ENCODE measurements around the gene JAGN1. TPM values are rescaled to one million over a fixed set of nuclear protein-coding genes. Genes with fewer than 3 reads are reported as not detected.

JAGN1 gene
- total and polyA plus RNA-seq, 2 of the 8 experiments (the other 6 are each of a cell fraction or from before 2014, with no cell fraction given) = 26.9 to 51.6 TPM

- no peak for TF ChIP-seq ATF2 (IDR thresholded peaks at IDR 0.05; ENCODE audit: low read length)
- no peak for TF ChIP-seq POU5F1 (IDR thresholded peaks at IDR 0.05; ENCODE audit: low read depth, low read length)
- TF ChIP-seq CHD7 (IDR thresholded peaks at IDR 0.05; ENCODE audit: insufficient replicate concordance, low read length) = no peak
- no peak for TF ChIP-seq RBBP5 (IDR thresholded peaks at IDR 0.05; ENCODE audit: borderline replicate concordance, low read depth, low read length)
- no peak for TF ChIP-seq CHD2 (IDR thresholded peaks at IDR 0.05; ENCODE audit: low read length)
- no peak for TF ChIP-seq NANOG (IDR thresholded peaks at IDR 0.05; ENCODE audit: insufficient read depth, low read depth, low read length, poor library complexity, severe bottlenecking)
These were observed 26.0 kb upstream of the JAGN1 start (continued) for GRCh38 chr3:9864200-9864927.
